ENCODE measurements around the gene SOX18.

GRCh38 chr20:64003960-64004725 lies 45.3 kb downstream of the SOX18 start:
- TF ChIP-seq ZMYM4 (CRISPR knock-in tag; IDR thresholded peaks at IDR 0.05) = no peak
- TF ChIP-seq ZNF614 (CRISPR knock-in tag; IDR thresholded peaks at IDR 0.05; ENCODE audit: borderline replicate concordance) = no peak
- TF ChIP-seq ZFP82 (CRISPR knock-in tag; IDR thresholded peaks at IDR 0.05; ENCODE audit: borderline replicate concordance) = no peak
- no peak for TF ChIP-seq AHDC1 (CRISPR knock-in tag; IDR thresholded peaks at IDR 0.05; ENCODE audit: borderline replicate concordance)
- TF ChIP-seq USF2 (IDR thresholded peaks at IDR 0.05; ENCODE audit: low read depth, low read length) = no peak
- TF ChIP-seq USF2 (CRISPR knock-in tag; IDR thresholded peaks at IDR 0.05; ENCODE audit: borderline replicate concordance) = no peak
- no peak for TF ChIP-seq EP300 (IDR thresholded peaks at IDR 0.05; ENCODE audit: low read depth in 2 of 2, low read length in 2 of 2)
- no peak for TF ChIP-seq EP300 (CRISPR knock-in tag; IDR thresholded peaks at IDR 0.05; ENCODE audit: borderline replicate concordance)
- TF ChIP-seq ZNF768 (CRISPR knock-in tag; IDR thresholded peaks at IDR 0.05) = no peak
- TF ChIP-seq ZSCAN29 (CRISPR knock-in tag; conservative IDR thresholded peaks at IDR 0.05) = no peak
- no peak for TF ChIP-seq CCAR2 (optimal IDR thresholded peaks at IDR 0.05; ENCODE audit: low read depth, low read length)
- no peak for TF ChIP-seq KDM5A (IDR thresholded peaks at IDR 0.05; ENCODE audit: borderline replicate concordance, low read length)
- TF ChIP-seq ZNF18 (CRISPR knock-in tag; IDR thresholded peaks at IDR 0.05; ENCODE audit: insufficient replicate concordance) = no peak

All from HepG2 (cell line).